Hepatocyte (in vitro differentiated cells): ENCODE data around the gene KIF25. TPM values are rescaled to one million over a fixed set of nuclear protein-coding genes. Genes with fewer than 3 reads are reported as not detected.

Experiments used
- DNase-seq: peaks from one replicate; pipeline ENCODE4 v3.0.0-alpha.2; 2016; ENCODE audit warnings: low spot score
- H2AFZ ChIP-seq: fragments of 200-600 bp; sonication (generic); 2 replicates; pipeline ENCODE4 v1.6.0; 2016; ENCODE audit warnings: antibody characterized with exemption, mild to moderate bottlenecking
- H3K27ac ChIP-seq: fragments of 200-600 bp; sonication (generic); 2 replicates; pipeline ENCODE4 v1.5.1; 2016; ENCODE audit warnings: mild to moderate bottlenecking
- H3K27me3 ChIP-seq: fragments of 200-600 bp; sonication (generic); 2 replicates; pipeline ENCODE4 v1.6.1; 2016
- H3K36me3 ChIP-seq: fragments of 200-600 bp; sonication (generic); replicated peaks from 2 replicates; pipeline ENCODE4 v1.5.1; 2016; ENCODE audit warnings: low read depth; ENCODE audit not compliant: insufficient read depth
- H3K4me1 ChIP-seq: fragments of 200-600 bp; sonication (generic); 2 replicates; pipeline ENCODE4 v1.5.1; 2016; ENCODE audit warnings: mild to moderate bottlenecking, moderate library complexity; ENCODE audit not compliant: insufficient read depth
- H3K4me2 ChIP-seq: fragments of 200-600 bp; sonication (generic); 2 replicates; pipeline ENCODE4 v1.6.0; 2016
- H3K4me3 ChIP-seq: fragments of 200-600 bp; sonication (generic); 2 replicates; pipeline ENCODE4 v1.5.1; 2016; ENCODE audit warnings: mild to moderate bottlenecking
- H3K79me2 ChIP-seq: fragments of 200-600 bp; sonication (generic); 2 replicates; pipeline ENCODE4 v1.6.0; 2017; ENCODE audit warnings: mild to moderate bottlenecking
- H3K9me2 ChIP-seq: fragments of 200-600 bp; sonication (generic); replicated peaks from 2 replicates; pipeline ENCODE4 v1.6.0; 2017; ENCODE audit warnings: mild to moderate bottlenecking; ENCODE audit not compliant: insufficient read depth
- H3K9me3 ChIP-seq: fragments of 200-600 bp; sonication (generic); 2 replicates; pipeline ENCODE4 v1.5.1; 2016; ENCODE audit warnings: low read depth, mild to moderate bottlenecking
- H4K20me1 ChIP-seq: fragments of 200-600 bp; sonication (generic); 2 replicates; pipeline ENCODE4 v1.6.0; 2016; ENCODE audit warnings: mild to moderate bottlenecking; ENCODE audit not compliant: insufficient read depth, poor library complexity, severe bottlenecking
- EZH2 ChIP-seq: fragments of 200-600 bp; sonication (generic); IDR thresholded peaks from 2 replicates; pipeline ENCODE4 v1.6.1; 2016; ENCODE audit warnings: antibody characterized with exemption, mild to moderate bottlenecking, borderline replicate concordance
- EZH2phosphoT487 ChIP-seq: fragments of 200-600 bp; sonication (generic); IDR thresholded peaks from one replicate; pipeline ENCODE4 v1.6.1; 2018; ENCODE audit warnings: antibody characterized with exemption, mild to moderate bottlenecking, low read depth, moderate library complexity; ENCODE audit not compliant: unreplicated experiment, severe bottlenecking
- WGBS: methylation state at CpG from one replicate; pipeline ENCODE4 v1.1.6; 2016; ENCODE audit warnings: low lambda C conversion rate; ENCODE audit errors: missing lambda C conversion rate; 5-methylcytosine and 5-hydroxymethylcytosine counted together
- polyA plus RNA-seq: library from polyadenylated mRNA; unstranded; fragments of >200 nt; fragmentation: Nextera tagmentation; extraction: Ambion mirVana; gene quantifications from 2 replicates; pipeline ENCODE4 v1.2.1, GENCODE V29; 2016
- total RNA-seq: library from RNA; depleted of rRNA; stranded (reverse); fragments of >200 nt; gene quantifications from 2 replicates; pipeline ENCODE4 v1.2.3, GENCODE V29; 2014
- TF ChIP-seq, protein P1 (sequence below): fragments of 200-600 bp; sonication (generic); IDR thresholded peaks from 2 replicates; pipeline ENCODE4 v1.5.1; 2016; ENCODE audit warnings: antibody characterized with exemption, mild to moderate bottlenecking; ENCODE audit not compliant: poor library complexity

KIF25 gene
- total and polyA plus RNA-seq, 2 experiments from 2014 or later: 0.40 TPM; not detected in 1

DNA sequence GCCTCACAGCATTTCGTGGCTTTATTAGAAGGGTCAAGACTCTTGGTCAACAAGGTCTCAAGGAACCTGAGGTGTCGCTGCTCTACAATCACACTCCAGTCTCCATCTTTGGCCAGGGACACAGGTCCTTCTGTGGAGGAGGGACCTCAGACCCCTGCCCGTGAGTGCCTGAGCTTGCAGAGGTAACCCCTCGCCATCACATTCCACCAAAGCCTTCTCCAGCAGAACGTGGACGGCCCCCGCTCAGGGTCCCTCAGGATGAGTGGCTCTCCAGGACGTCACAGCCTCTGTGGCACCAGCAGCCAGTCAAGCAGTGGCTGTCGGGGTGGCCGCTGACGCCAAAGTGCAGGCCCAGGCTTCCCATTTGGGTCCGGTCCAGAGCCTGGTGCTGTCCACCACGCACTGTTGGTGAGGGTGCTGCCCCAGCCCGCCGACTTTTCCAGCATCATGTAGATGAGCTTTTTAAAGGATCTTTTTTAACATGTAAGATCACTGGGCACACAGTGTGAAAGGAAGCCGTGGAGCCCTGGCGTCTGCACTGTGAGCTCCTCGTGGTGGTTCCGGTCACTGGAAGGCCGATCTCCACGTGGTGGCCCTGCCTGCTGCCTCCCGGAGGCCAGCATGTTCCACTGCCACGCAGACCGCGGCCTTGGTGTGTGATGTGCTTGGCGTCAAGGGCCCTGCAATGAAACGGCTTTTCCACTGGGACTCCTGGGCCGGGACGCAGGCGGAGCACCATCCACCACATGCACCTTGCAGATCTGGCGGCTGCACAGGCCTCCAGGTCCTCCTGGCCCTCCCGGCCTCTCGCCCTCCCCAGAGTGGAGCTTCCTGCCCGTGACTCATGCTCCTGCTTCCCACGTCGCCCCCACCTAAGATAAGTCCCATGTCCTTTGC is 8.3 kb upstream of the KIF25 start:
- DNase-seq: no peak
- H3K4me2 ChIP-seq: no peak overlapping the region
- H3K4me1 ChIP-seq: no peaks in the 10 kb centered on the region
- WGBS: 95% methylated on average over 35 of the region's 36 CpGs
- H2AFZ ChIP-seq: no peak overlapping the region
- H4K20me1 ChIP-seq: no peaks in the 10 kb centered on the region
- H3K79me2 ChIP-seq: no peaks in the 10 kb centered on the region
- TF ChIP-seq EZH2phosphoT487: no peak
- no peak for TF ChIP-seq EZH2
- TF ChIP-seq, protein P1, sequence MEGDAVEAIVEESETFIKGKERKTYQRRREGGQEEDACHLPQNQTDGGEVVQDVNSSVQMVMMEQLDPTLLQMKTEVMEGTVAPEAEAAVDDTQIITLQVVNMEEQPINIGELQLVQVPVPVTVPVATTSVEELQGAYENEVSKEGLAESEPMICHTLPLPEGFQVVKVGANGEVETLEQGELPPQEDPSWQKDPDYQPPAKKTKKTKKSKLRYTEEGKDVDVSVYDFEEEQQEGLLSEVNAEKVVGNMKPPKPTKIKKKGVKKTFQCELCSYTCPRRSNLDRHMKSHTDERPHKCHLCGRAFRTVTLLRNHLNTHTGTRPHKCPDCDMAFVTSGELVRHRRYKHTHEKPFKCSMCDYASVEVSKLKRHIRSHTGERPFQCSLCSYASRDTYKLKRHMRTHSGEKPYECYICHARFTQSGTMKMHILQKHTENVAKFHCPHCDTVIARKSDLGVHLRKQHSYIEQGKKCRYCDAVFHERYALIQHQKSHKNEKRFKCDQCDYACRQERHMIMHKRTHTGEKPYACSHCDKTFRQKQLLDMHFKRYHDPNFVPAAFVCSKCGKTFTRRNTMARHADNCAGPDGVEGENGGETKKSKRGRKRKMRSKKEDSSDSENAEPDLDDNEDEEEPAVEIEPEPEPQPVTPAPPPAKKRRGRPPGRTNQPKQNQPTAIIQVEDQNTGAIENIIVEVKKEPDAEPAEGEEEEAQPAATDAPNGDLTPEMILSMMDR: no peak
- H3K36me3 ChIP-seq: no peaks in the 10 kb centered on the region
- H3K27me3 ChIP-seq: no peaks in the 10 kb centered on the region
- no peak overlapping the region for H3K4me3 ChIP-seq
- H3K9me3 ChIP-seq: no peaks in the 10 kb centered on the region
- H3K27ac ChIP-seq: no peak overlapping the region
- no peaks in the 10 kb centered on the region for H3K9me2 ChIP-seq

DNA sequence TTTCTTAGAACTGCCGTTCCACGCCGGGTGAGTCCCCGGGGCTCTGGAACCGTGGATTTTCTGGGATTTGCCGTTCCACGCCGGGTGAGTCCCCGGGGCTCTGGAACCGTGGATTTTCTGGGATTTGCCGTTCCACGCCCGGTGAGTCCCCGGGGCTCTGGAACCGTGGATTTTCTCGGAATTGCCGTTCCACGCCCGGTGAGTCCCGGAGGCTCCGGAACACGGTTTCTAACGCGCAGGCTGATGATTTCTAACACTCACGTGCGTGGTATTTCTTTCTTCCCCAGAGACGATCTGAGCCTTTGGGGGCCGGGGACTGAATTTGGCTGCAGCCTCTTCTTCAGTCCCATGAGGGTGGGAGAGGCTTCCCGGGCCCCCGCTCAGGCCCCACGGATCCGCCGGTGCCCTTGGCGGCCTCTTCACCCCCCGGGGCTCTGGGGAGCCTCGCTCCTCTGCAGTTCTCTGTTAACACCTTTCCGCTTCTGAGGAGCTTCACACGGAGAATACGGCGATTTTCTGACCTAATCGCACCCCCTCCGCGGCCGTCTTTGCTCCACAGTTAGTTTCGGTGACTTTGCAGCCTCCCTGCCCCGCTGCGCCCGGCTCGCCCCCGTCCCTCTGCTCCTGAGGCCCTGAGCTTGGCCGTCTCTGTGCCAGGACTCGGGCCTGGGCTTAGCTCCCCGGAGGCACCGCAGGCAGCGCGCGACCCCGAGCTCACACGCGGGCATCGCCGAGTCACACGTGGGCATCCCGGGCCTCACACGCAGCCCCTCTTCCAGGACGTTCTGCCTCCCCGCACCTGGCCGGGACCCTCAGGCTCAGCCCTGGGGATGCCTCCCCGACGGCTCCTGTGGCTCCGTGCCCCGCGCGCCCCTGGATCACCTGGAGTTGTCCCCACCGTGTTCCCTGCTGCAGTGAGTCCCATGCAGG is 7.2 kb upstream of the KIF25 start:
- TF ChIP-seq, protein P1: no peak
- TF ChIP-seq EZH2phosphoT487 (no peak), EZH2 (no peak)
- no peaks in the 10 kb centered on the region for H3K4me1 ChIP-seq
- H3K36me3 ChIP-seq: no peaks in the 10 kb centered on the region
- no peak overlapping the region for H2AFZ ChIP-seq
- H3K9me3 ChIP-seq: no peaks in the 10 kb centered on the region
- H3K4me2 ChIP-seq: no peak overlapping the region
- H3K79me2 ChIP-seq: no peaks in the 10 kb centered on the region
- H3K4me3 ChIP-seq: no peak overlapping the region
- no peak overlapping the region for H3K27ac ChIP-seq
- 94% methylated on average over 61 of the region's 75 CpGs for WGBS
- H3K27me3 ChIP-seq: no peaks in the 10 kb centered on the region
- no peaks in the 10 kb centered on the region for H4K20me1 ChIP-seq
- no peaks in the 10 kb centered on the region for H3K9me2 ChIP-seq
- DNase-seq: peak; percentile 39

DNA sequence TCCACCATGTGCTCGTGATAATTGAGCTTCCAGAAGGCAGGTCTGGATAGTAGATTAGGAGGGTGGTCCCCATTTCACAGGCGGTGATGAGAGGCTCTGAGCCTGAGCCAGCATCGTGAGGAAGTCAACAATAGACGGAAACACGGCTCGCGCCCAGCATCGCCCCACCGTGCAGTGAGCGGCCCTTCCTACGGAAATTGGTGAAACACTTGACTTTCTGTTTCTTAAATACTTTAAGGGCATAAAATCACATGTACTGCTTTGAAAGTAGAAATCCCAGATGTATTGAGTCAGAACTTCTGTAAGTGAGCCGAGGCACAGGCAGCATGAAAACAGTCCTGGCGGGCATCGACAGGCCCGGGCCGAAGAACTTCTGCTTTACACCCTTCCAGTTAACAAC is 4.3 kb upstream of the KIF25 start:
- Histone ChIP-seq H3K4me3 (no peak overlapping the region), H3K4me2 (no peak overlapping the region), H3K9me2 (no peaks in the 10 kb centered on the region), H3K36me3 (no peaks in the 10 kb centered on the region), H3K27me3 (no peaks in the 10 kb centered on the region), H4K20me1 (no peaks in the 10 kb centered on the region), H3K79me2 (no peaks in the 10 kb centered on the region), H3K27ac (no peak overlapping the region), H2AFZ (no peak overlapping the region), H3K9me3 (no peaks in the 10 kb centered on the region), H3K4me1 (no peaks in the 10 kb centered on the region)
- 96% methylated on average over 16 of the region's 16 CpGs for WGBS
- TF ChIP-seq EZH2 (no peak), EZH2phosphoT487 (no peak)
- TF ChIP-seq, protein P1: no peak
- DNase-seq: no peak
